Neuron (in vitro differentiated cells): ENCODE measurements around the gene GLIS1.

ENCODE experiments used
- H2AFZ ChIP-seq: one replicate; pipeline ENCODE4 v1.6.1; 2013; ENCODE audit warnings: low read depth, mild to moderate bottlenecking, inconsistent platforms, low read length, moderate library complexity
- H3K27me3 ChIP-seq: one replicate; pipeline ENCODE4 v1.6.1; 2013; ENCODE audit warnings: low read length; ENCODE audit not compliant: insufficient read depth
- H3K36me3 ChIP-seq: one replicate; pipeline ENCODE4 v1.6.1; 2013; ENCODE audit warnings: low read length; ENCODE audit not compliant: insufficient read depth
- H3K4me1 ChIP-seq: one replicate; pipeline ENCODE4 v1.6.1; 2013; ENCODE audit warnings: low read length; ENCODE audit not compliant: insufficient read depth
- H3K4me3 ChIP-seq: 2 replicates; pipeline ENCODE4 v1.5.1; 2013; ENCODE audit warnings: mild to moderate bottlenecking, low read length, moderate library complexity
- H3K9me3 ChIP-seq: one replicate; pipeline ENCODE4 v1.6.1; 2013; ENCODE audit warnings: low read length

GLIS1 gene

DNA sequence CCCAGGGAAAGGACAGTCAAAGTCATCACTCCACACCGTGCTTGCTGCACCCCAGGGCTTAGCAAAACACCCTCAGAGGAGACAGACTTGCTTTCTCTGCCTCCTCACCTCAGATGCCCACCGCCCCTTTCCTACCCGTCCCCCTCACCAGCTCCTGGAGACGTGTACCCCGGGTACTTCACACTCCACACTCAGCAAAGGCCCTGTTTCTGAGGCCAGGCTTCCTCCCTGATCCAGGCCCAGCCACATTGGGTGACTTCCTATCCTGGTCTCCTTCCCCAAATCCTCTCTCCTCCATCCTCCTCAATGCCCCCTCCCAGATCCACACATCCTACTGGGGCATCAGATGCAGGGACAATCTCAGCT lies 163.0 kb downstream of the GLIS1 start:
- no peaks in the 10 kb centered on the region for H3K9me3 ChIP-seq
- no peak overlapping the region for H3K4me3 ChIP-seq
- H3K4me1 ChIP-seq = peaks cover 9% of the 10 kb centered on the region
- H2AFZ ChIP-seq = no peak overlapping the region
- H3K27me3 ChIP-seq = no peaks in the 10 kb centered on the region
- no peaks in the 10 kb centered on the region for H3K36me3 ChIP-seq

DNA sequence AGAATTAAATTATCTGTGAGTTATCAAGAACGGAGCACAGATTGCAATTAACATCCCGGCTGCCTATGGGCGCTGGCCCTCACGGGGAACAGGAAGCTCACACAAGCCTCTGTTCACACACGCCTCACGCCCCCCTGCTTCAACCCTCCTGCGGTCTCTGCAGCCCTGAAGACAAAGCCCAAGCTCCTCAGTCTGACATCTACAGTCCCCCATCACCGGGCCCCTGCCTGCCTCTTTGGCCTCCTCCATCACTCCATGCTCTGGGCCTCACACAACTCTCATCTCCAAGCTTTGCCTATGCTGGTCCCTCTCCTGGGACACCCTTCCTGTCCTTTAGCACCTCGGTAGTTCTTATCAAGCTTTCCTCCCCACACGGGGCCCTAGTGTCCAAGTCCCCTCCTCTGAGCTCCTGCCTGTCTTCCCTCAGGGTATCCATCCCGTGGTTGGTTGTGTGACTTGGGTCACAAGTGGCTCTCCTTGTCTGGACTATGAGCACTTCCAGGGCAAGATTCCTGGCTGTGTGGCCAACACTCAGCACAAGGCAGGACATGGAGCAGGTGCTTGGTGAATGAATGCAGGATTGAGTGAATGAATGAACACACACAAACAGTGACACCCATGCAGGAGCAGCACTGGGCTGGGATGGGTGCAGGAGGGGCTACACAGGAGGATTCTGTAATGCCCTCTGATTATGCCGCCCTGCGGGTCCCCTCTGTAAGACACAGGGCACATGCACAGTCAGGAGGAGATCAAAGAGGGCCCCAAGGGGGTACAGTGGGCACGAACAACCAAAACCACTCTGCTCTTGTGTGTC lies 163.6 kb downstream of the GLIS1 start:
- no peaks in the 10 kb centered on the region for H3K9me3 ChIP-seq
- peaks cover 9% of the 10 kb centered on the region for H3K4me1 ChIP-seq
- no peaks in the 10 kb centered on the region for H3K36me3 ChIP-seq
- no peak overlapping the region for H3K4me3 ChIP-seq
- no peak overlapping the region for H2AFZ ChIP-seq
- H3K27me3 ChIP-seq = no peaks in the 10 kb centered on the region

DNA sequence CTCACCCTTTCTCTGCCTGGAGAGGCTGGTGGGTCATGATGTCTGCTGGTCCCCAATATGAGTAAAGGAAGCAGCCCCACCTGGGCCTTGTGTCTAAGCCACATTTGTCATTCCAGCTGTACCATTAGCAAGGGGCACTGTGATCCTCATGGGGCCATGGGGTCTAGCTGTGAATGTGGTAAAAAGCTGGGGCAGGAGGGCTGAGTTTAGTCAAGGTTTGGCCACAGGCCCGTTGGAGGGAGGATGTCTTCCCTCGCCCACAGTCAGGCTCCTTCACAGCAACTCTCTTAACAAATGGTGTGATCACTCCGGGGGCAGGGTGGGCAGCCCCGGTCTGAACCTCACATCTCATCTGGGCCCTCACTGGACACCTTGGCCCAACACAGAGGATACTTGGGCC lies 164.3 kb downstream of the GLIS1 start:
- H3K27me3 ChIP-seq = no peaks in the 10 kb centered on the region
- H3K4me1 ChIP-seq = peaks cover 9% of the 10 kb centered on the region
- H3K9me3 ChIP-seq = no peaks in the 10 kb centered on the region
- H3K36me3 ChIP-seq = no peaks in the 10 kb centered on the region
- H3K4me3 ChIP-seq = no peak overlapping the region
- no peak overlapping the region for H2AFZ ChIP-seq

DNA sequence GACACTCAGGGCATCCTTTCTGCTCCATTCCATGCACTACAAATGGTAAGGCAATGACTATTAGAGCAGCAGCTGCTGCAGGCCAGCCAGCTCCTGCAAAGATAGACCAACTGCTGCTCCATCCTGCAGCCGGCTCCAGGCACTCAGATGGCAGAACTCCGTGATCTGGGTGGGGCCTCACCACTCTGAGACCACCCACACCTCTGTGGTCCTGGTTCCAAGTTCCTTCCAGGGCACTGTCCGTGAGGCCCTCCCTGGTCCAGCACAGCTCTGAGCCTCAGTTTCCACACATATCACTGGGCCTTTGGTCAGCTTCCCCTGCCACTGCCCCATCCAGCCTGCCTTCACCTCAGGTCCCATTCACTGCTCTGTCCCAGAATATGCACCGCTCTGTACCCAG lies 165.0 kb downstream of the GLIS1 start:
- Histone ChIP-seq H3K4me3 (no peak overlapping the region), H2AFZ (no peak overlapping the region), H3K4me1 (peaks cover 9% of the 10 kb centered on the region), H3K36me3 (no peaks in the 10 kb centered on the region), H3K27me3 (no peaks in the 10 kb centered on the region), H3K9me3 (peaks cover 2% of the 10 kb centered on the region)

DNA sequence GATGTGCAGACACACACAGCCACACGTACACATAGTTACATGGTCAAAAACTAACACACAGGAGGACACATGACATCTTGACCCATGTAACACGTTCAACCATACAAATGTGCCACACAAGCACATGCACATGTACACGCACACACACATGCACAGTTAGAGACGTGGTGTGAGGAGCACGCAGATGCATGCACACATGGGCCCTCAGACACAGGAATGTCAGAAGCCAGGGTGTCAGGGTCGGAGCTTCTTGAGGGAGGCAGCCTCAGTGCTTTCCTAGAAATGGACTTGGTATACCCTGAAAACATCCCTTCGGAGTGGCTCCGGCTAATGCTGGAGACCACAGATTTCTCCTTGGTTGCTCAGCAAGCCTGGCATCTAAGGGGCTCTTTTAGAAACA lies 165.4 kb downstream of the GLIS1 start:
- Histone ChIP-seq H3K4me3 (no peak overlapping the region), H3K27me3 (no peaks in the 10 kb centered on the region), H3K4me1 (peaks cover 9% of the 10 kb centered on the region), H3K9me3 (peaks cover 2% of the 10 kb centered on the region), H3K36me3 (no peaks in the 10 kb centered on the region), H2AFZ (no peak overlapping the region)

DNA sequence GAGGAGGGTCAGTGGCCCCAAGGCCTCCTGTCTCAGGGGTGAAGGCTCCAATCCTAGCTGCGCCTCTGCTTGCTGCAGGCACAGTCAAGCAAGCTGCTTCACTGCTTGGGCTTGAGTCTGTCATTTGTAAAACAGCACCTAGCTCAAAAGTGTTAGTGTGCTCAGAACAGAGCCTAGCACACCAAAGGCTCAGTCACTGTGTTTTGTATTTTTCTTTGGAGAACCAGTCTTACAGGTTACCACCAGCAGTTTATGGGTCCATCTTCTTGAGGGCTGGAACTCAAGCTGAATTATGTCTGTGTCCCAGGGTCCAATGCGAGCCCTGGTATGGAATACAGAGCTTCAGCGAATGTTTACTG lies 166.2 kb downstream of the GLIS1 start:
- H3K4me1 ChIP-seq = peaks cover 9% of the 10 kb centered on the region
- H3K36me3 ChIP-seq = no peaks in the 10 kb centered on the region
- peaks cover 2% of the 10 kb centered on the region for H3K9me3 ChIP-seq
- H3K4me3 ChIP-seq = no peak overlapping the region
- H3K27me3 ChIP-seq = no peaks in the 10 kb centered on the region
- H2AFZ ChIP-seq = no peak overlapping the region

DNA sequence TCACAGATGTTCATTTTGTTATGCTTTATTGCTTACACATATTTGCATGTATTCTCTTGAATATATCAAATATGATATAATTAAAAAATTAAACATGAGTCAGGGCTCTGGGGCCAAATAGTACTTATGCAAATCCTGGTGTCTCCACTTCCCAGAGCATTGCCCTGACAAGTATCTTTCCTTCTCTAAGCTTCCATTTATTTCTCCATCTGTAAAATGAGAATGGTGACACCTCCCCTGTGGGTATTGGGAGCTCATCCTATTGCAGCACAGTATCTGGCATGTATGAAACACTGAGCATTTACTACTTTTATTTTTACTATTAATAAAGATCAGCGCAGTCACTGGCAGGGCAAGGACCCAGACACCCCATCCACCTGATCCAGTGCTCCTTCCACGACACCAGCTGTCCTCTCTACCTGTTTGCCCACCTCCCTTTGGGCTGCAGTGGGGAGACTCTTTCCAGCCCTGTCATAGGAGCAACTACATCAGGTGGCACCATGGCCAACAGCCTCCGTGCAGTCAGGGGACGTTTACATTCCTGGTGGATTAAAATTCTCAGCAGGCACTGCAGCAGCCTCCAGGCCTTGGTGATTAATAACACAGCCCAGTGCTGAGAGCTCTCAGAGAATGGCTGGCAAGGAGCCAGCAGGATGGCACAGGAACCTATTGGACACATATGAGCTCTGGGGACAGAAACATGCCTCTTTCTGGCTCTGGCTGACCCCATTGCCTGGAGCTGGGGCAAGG lies 166.7 kb downstream of the GLIS1 start:
- Histone ChIP-seq H3K4me1 (peaks cover 9% of the 10 kb centered on the region), H3K4me3 (no peak overlapping the region), H3K36me3 (no peaks in the 10 kb centered on the region), H2AFZ (no peak overlapping the region), H3K27me3 (no peaks in the 10 kb centered on the region), H3K9me3 (peaks cover 2% of the 10 kb centered on the region)

DNA sequence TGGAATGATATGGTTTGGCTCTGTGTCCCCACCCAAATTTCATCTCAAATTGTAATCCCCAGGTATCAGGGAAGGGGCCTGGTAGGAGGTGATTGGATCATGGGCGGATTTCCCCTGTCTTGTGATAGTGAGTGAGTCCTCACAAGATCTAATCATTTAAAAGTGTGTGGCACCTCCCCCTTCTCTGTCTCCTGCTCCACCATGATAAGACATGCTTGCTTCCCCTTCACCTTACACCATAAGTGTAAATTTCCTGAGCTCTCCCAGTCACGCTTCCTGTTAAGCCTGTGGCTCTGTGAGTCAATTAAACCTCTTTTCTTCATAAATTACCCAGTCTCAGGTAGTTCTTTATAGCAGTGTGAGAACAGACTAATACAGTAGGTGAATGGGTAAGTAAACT lies 170.4 kb downstream of the GLIS1 start:
- H3K36me3 ChIP-seq = no peaks in the 10 kb centered on the region
- no peak overlapping the region for H3K4me3 ChIP-seq
- no peak overlapping the region for H2AFZ ChIP-seq
- H3K4me1 ChIP-seq = no peaks in the 10 kb centered on the region
- H3K27me3 ChIP-seq = peaks cover 1% of the 10 kb centered on the region
- H3K9me3 ChIP-seq = peaks cover 2% of the 10 kb centered on the region

DNA sequence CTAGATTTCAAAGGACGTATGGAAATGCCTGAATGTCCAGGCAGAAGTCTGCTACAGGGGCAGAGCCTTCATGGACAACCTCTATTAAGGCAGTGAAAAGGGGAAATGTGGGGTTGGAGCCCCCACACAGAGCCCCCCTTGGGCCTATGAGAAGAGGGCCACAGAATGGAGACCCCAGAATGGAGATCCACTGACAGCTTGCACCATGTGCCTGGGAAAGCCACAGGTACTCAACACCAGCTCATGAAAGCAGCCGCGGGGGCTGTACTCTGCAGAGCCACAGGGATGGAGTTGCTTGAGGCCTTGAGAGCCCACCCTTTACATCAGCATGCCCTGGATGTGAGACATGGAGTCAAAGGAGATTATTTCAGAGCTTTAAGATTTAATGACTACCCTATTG lies 171.1 kb downstream of the GLIS1 start:
- Histone ChIP-seq H3K4me3 (no peak overlapping the region), H3K4me1 (no peaks in the 10 kb centered on the region)

DNA sequence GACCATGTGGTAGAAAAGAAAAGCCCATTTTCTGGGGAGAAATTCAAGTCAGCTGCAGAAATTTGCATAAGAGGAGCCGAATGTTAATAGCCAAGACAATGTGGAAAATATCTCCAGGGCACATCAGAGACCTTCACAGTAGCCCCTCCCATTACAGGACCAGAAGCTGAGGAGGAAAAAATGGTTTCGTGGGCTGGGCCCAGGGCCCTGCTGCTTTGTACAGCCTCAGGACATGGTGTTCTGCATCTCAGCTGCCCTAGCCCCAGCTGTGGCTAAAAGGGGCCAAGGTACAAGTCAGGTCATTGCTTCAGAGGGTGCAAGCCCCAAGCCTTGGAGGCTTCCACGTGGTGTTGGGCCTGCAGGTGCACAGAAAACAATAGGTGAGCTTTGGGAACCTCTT lies 171.5 kb downstream of the GLIS1 start:
- Histone ChIP-seq H3K9me3 (peaks cover 2% of the 10 kb centered on the region), H2AFZ (no peak overlapping the region), H3K4me3 (no peak overlapping the region), H3K4me1 (no peaks in the 10 kb centered on the region), H3K36me3 (no peaks in the 10 kb centered on the region), H3K27me3 (peaks cover 3% of the 10 kb centered on the region)

More for the DNA sequence above, 171.1 kb downstream of the GLIS1 start:
- H3K36me3 ChIP-seq = no peaks in the 10 kb centered on the region
- H3K9me3 ChIP-seq = peaks cover 2% of the 10 kb centered on the region
- H3K27me3 ChIP-seq = peaks cover 3% of the 10 kb centered on the region
- H2AFZ ChIP-seq = no peak overlapping the region

DNA sequence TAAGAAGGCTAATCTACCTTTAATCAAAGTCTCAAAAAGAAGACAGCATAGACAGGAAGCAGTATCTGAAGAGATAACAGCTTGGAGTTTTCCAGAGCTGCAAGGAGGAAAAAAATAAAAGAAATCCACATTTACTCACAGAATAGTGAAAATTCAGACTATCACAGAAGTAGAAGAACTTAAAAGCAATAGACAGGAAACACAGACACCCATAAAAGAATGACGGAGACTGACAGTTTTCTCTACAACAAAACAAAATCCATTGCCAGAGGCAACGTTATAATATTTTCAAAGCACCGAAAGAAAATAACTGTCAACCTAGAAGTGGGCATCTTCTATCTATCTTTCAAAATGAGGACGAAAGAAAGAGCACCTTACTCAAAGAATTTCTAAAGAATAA lies 175.4 kb downstream of the GLIS1 start:
- Histone ChIP-seq H2AFZ (no peak overlapping the region), H3K36me3 (no peaks in the 10 kb centered on the region), H3K9me3 (no peaks in the 10 kb centered on the region), H3K4me3 (no peak overlapping the region), H3K27me3 (peaks cover 3% of the 10 kb centered on the region), H3K4me1 (no peaks in the 10 kb centered on the region)

DNA sequence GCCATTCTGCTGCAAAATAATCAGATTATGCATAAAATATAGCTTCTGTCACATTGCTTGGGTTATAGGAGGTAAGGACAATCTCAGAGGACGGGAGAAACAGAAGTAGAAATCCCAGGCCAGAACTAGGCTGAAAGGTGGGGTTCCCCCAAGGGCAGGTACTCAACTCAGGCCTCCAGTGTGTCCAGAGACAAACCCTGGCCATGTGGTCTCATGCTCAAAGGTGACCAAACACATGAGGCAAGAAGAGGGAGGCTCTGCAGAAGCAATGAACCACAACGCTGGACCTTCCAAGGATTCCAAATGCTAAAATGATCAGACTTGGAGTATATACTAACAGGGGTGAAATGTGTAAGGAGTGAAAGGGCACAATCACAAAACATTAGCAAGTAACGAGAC lies 176.0 kb downstream of the GLIS1 start:
- Histone ChIP-seq H3K4me1 (no peaks in the 10 kb centered on the region), H3K27me3 (peaks cover 3% of the 10 kb centered on the region), H3K4me3 (no peak overlapping the region), H3K36me3 (no peaks in the 10 kb centered on the region), H3K9me3 (no peaks in the 10 kb centered on the region), H2AFZ (no peak overlapping the region)

DNA sequence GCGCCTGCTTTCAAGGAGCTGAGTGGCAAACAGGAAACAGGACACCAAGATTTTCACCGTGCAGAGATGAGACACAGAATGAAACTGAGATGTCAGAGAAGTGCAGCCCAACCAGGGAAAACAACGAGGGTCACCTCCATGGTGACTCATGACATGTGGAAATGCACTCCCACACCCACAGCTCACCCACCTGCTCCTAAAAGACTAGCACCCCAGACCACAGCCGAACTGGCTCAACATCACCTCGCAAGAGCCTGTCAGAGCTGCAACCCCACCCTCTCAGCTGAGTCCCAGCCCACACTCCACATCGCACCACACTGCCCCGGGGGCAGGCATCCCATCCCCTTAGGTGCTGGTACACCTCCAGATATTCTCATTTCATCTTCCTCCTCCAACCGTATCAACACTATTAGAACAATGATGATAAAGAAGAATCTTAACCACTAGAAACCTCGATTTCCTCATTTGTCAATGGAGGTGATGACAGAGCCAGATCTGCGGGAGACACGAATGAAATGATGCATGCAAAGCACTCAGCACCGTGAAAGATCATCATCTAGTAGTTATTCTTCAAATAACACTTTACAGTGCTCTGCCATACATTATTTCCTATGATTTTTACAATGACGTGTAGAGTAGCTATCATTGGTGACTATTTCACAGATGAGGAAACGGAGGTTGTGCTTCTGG lies 176.5 kb downstream of the GLIS1 start:
- Histone ChIP-seq H3K4me3 (no peak overlapping the region), H3K9me3 (no peaks in the 10 kb centered on the region), H2AFZ (no peak overlapping the region), H3K36me3 (no peaks in the 10 kb centered on the region), H3K4me1 (no peaks in the 10 kb centered on the region), H3K27me3 (peaks cover 3% of the 10 kb centered on the region)
